H1 (cell line): ENCODE data around the gene FRMPD4. TPM values are rescaled to one million over a fixed set of nuclear protein-coding genes. Genes with fewer than 3 reads are reported as not detected.

Experiments
- CTCF ChIA-PET: fragments of 300-600 bp; sonication (Branson Sonifier 250); formaldehyde crosslinking; loops from one replicate; lab custom pipeline; 2021; ENCODE audit not compliant: partially characterized antibody; lab: Charles Lee
- POLR2A ChIA-PET: fragments of 300-600 bp; sonication (Branson Sonifier 250); formaldehyde crosslinking; loops from one replicate; lab custom pipeline; 2021; ENCODE audit warnings: inconsistent platforms; ENCODE audit not compliant: partially characterized antibody; lab: Charles Lee
- DNase-seq, 2 experiments: peaks; one replicate each; pipeline versions ENCODE4 v3.0.0 to v3.0.0-alpha.2; 2010 to 2022; ENCODE audit warnings: low spot score in 2 of 2, low read depth in 1 of 2, mixed read lengths in 1 of 2
- FAIRE-seq: peaks from 2 replicates; lab custom pipeline; 2011; peaks lifted over from hg19 to GRCh38; lab: Jason Lieb, UNC
- H2AFZ ChIP-seq: 2 replicates; pipeline ENCODE4 v1.8.1; 2012; ENCODE audit warnings: low read length, inconsistent platforms
- H2AK5ac ChIP-seq: 2 replicates; pipeline ENCODE4 v1.6.1; 2013; ENCODE audit warnings: low read depth, low read length
- H2BK120ac ChIP-seq: replicated peaks from 2 replicates; pipeline ENCODE3; 2013; ENCODE audit warnings: low read depth, low read length, inconsistent platforms
- H2BK12ac ChIP-seq: 2 replicates; pipeline ENCODE4 v1.6.1; 2013; ENCODE audit warnings: low read depth, low read length
- H2BK15ac ChIP-seq: 2 replicates; pipeline ENCODE4 v1.6.1; 2013; ENCODE audit warnings: low read length
- H2BK20ac ChIP-seq: 2 replicates; pipeline ENCODE4 v1.6.1; 2013; ENCODE audit warnings: low read length
- H2BK5ac ChIP-seq: 2 replicates; pipeline ENCODE4 v1.6.1; 2013; ENCODE audit warnings: low read depth, low read length
- H3K14ac ChIP-seq: 2 replicates; pipeline ENCODE4 v1.6.1; 2013; ENCODE audit warnings: inconsistent platforms; ENCODE audit not compliant: insufficient read length
- H3K18ac ChIP-seq: 2 replicates; pipeline ENCODE4 v1.6.1; 2013; ENCODE audit warnings: low read length; ENCODE audit errors: extremely low read depth
- H3K23ac ChIP-seq: 2 replicates; pipeline ENCODE4 v1.6.1; 2013; ENCODE audit warnings: inconsistent platforms; ENCODE audit not compliant: insufficient read length
- H3K23me2 ChIP-seq: 2 replicates; pipeline ENCODE4 v1.6.1; 2013; ENCODE audit warnings: low read depth, low read length
- H3K27ac ChIP-seq: 2 replicates; pipeline ENCODE4 v1.6.1; 2011; ENCODE audit warnings: low read depth, low read length, inconsistent platforms
- H3K27me3 ChIP-seq, 4 experiments: replicated peaks in 1 of 4; 1 replicate in 1 of 4; 2 replicates in 3 of 4; pipeline versions ENCODE4 v1.6.1 to v1.8.1; 2011 to 2013; ENCODE audit warnings: low read length in 3 of 4, mild to moderate bottlenecking in 3 of 4, inconsistent platforms in 2 of 4, mixed read lengths in 2 of 4, moderate library complexity in 1 of 4; ENCODE audit not compliant: control insufficient read depth in 3 of 4, insufficient read depth in 3 of 4; ENCODE audit errors: extremely low read depth in 1 of 4
- H3K36me3 ChIP-seq, 4 experiments: 2 replicates each; pipeline versions ENCODE4 v1.6.1 to v1.8.1; 2011 to 2013; ENCODE audit warnings: mild to moderate bottlenecking in 4 of 4, low read length in 3 of 4, moderate library complexity in 2 of 4, control low read depth in 1 of 4, inconsistent platforms in 1 of 4; ENCODE audit not compliant: insufficient read depth in 4 of 4, control insufficient read depth in 2 of 4
- H3K4ac ChIP-seq: replicated peaks from 2 replicates; pipeline ENCODE3; 2013; ENCODE audit warnings: low read length, low read depth, mixed read lengths, inconsistent platforms; ENCODE audit not compliant: insufficient read length
- H3K4me1 ChIP-seq, 4 experiments: replicated peaks in 1 of 4; 1 replicate in 1 of 4; 2 replicates in 3 of 4; pipeline versions ENCODE4 v1.6.1 to v1.8.1; 2011 to 2013; ENCODE audit warnings: low read length in 3 of 4, inconsistent platforms in 2 of 4, mixed read lengths in 1 of 4; ENCODE audit not compliant: insufficient read depth in 4 of 4, control insufficient read depth in 3 of 4
- H3K4me2 ChIP-seq, 2 experiments: 2 replicates each; pipeline versions ENCODE4 v1.6.1 to v1.8.1; 2011 to 2013; ENCODE audit warnings: low read depth in 2 of 2, low read length in 2 of 2, control low read depth in 1 of 2, inconsistent platforms in 1 of 2, mild to moderate bottlenecking in 1 of 2; ENCODE audit not compliant: insufficient read depth in 1 of 2
- H3K4me3 ChIP-seq, 4 experiments: fragments of 200-600, 300-600 bp in 1 of 4; sonication (generic), shearing (Covaris generic), sonication (Bioruptor Twin) in 1 of 4; 2 replicates each; pipeline versions ENCODE4 v1.5.1 to v1.8.1; 2011 to 2016; ENCODE audit warnings: low read length in 4 of 4, low read depth in 3 of 4, control low read depth in 2 of 4, inconsistent platforms in 2 of 4, mild to moderate bottlenecking in 2 of 4, mixed read lengths in 1 of 4, moderate library complexity in 1 of 4; ENCODE audit not compliant: insufficient read depth in 2 of 4; ENCODE audit errors: extremely low read depth in 1 of 4
- H3K56ac ChIP-seq: replicated peaks from 2 replicates; pipeline ENCODE3; 2013; ENCODE audit warnings: low read depth, mild to moderate bottlenecking, mixed read lengths, low read length, inconsistent platforms; ENCODE audit not compliant: insufficient read length
- H3K79me1 ChIP-seq: 2 replicates; pipeline ENCODE4 v1.6.1; 2013; ENCODE audit warnings: low read depth, low read length, control low read depth
- H3K79me2 ChIP-seq, 2 experiments: 2 replicates each; pipeline versions ENCODE4 v1.6.1 to v1.8.1; 2012 to 2013; ENCODE audit warnings: low read length in 2 of 2, mild to moderate bottlenecking in 2 of 2, inconsistent platforms in 1 of 2; ENCODE audit not compliant: insufficient read depth in 2 of 2, control insufficient read depth in 1 of 2
- H3K9ac ChIP-seq, 4 experiments: replicated peaks in 1 of 4; 1 replicate in 1 of 4; 2 replicates in 3 of 4; pipeline versions ENCODE4 v1.6.1 to v1.8.1; 2011 to 2013; ENCODE audit warnings: low read depth in 3 of 4, low read length in 3 of 4, control low read depth in 2 of 4, mild to moderate bottlenecking in 2 of 4, moderate library complexity in 2 of 4, inconsistent platforms in 1 of 4; ENCODE audit errors: extremely low read depth in 1 of 4
- H3K9me3 ChIP-seq, 2 experiments: 2 replicates each; pipeline versions ENCODE4 v1.6.1 to v1.8.1; 2012 to 2013; ENCODE audit warnings: mild to moderate bottlenecking in 2 of 2, moderate library complexity in 2 of 2, control low read depth in 1 of 2, inconsistent platforms in 1 of 2, low read depth in 1 of 2, low read length in 1 of 2, mixed read lengths in 1 of 2; ENCODE audit not compliant: insufficient read depth in 2 of 2
- H4K20me1 ChIP-seq, 2 experiments: replicated peaks in 1 of 2; 2 replicates each; pipeline versions ENCODE3 to v1.8.1; 2011 to 2013; ENCODE audit warnings: inconsistent platforms in 2 of 2, low read length in 2 of 2, mild to moderate bottlenecking in 1 of 2; ENCODE audit not compliant: insufficient read depth in 2 of 2, control insufficient read depth in 1 of 2
- H4K5ac ChIP-seq: 2 replicates; pipeline ENCODE4 v1.6.1; 2013; ENCODE audit warnings: low read length, low read depth, mixed read lengths, inconsistent platforms; ENCODE audit not compliant: insufficient read length
- H4K8ac ChIP-seq: 2 replicates; pipeline ENCODE4 v1.8.0; 2013; ENCODE audit warnings: mild to moderate bottlenecking, moderate library complexity, low read length, inconsistent platforms; ENCODE audit not compliant: insufficient read depth; ENCODE audit errors: extremely low read depth
- H4K91ac ChIP-seq: replicated peaks from 2 replicates; pipeline ENCODE3; 2013; ENCODE audit warnings: low read length, mixed read lengths, inconsistent platforms; ENCODE audit not compliant: insufficient read length
- ASH2L ChIP-seq: fragments of 200-600, 300-600 bp; sonication (generic); IDR thresholded peaks from one replicate; pipeline ENCODE4 v1.7.1; 2017; ENCODE audit warnings: low read length
- BCL11A ChIP-seq, 2 experiments: IDR thresholded peaks; one replicate each; pipeline ENCODE4 v1.6.1; 2011; ENCODE audit warnings: low read depth in 2 of 2, low read length in 2 of 2, mild to moderate bottlenecking in 2 of 2
- CTCF ChIP-seq, 3 experiments: IDR thresholded peaks; 1 replicate in 2 of 3; 2 replicates in 1 of 3; pipeline versions ENCODE4 v1.5.1 to v1.6.1; 2011; ENCODE audit warnings: low read length in 3 of 3, mild to moderate bottlenecking in 3 of 3, inconsistent platforms in 2 of 3, low read depth in 1 of 3, moderate library complexity in 1 of 3; ENCODE audit not compliant: insufficient read depth in 1 of 3; ENCODE audit errors: control extremely low read depth in 1 of 3
- HDAC2 ChIP-seq, 2 experiments: fragments of 300-600 bp in 1 of 2; sonication (generic) in 1 of 2; IDR thresholded peaks; 2 replicates each; pipeline ENCODE4 v1.6.1; 2011 to 2012; ENCODE audit warnings: low read depth in 2 of 2, low read length in 2 of 2, mild to moderate bottlenecking in 2 of 2, moderate library complexity in 2 of 2, borderline replicate concordance in 1 of 2, inconsistent platforms in 1 of 2
- POLR2A ChIP-seq, 2 experiments: IDR thresholded peaks; 1 replicate in 1 of 2; 2 replicates in 1 of 2; pipeline ENCODE4 v1.6.1; 2011; ENCODE audit warnings: low read depth in 2 of 2, low read length in 2 of 2, mild to moderate bottlenecking in 2 of 2; ENCODE audit errors: control extremely low read depth in 1 of 2
- POU5F1 ChIP-seq: IDR thresholded peaks from 2 replicates; pipeline ENCODE4 v1.6.1; 2011; ENCODE audit warnings: low read depth, mild to moderate bottlenecking, low read length, moderate library complexity
- RNF2 ChIP-seq: fragments of 200-900, 300-1000 bp; sonication (generic); IDR thresholded peaks from 2 replicates; pipeline ENCODE4 v1.7.1; 2016; ENCODE audit warnings: borderline replicate concordance, low read depth, mild to moderate bottlenecking, antibody characterized with exemption, low read length; ENCODE audit not compliant: poor library complexity, severe bottlenecking; ENCODE audit errors: missing control alignments
- SIN3A ChIP-seq, 2 experiments: IDR thresholded peaks in 1 of 2; conservative IDR thresholded peaks in 1 of 2; 2 replicates each; pipeline ENCODE4 v1.6.1; 2011 to 2012; ENCODE audit warnings: low read length in 2 of 2, improper control_type of control experiment in 1 of 2, low read depth in 1 of 2, mild to moderate bottlenecking in 1 of 2
- SUZ12 ChIP-seq: fragments of 200-600 bp; sonication (generic); IDR thresholded peaks from 2 replicates; pipeline ENCODE4 v1.6.1; 2012; ENCODE audit warnings: mild to moderate bottlenecking, inconsistent platforms, low read length, moderate library complexity, mixed read lengths
- TAF7 ChIP-seq: optimal IDR thresholded peaks from 2 replicates; pipeline ENCODE3; 2011; ENCODE audit warnings: low read depth, mild to moderate bottlenecking, inconsistent platforms, low read length, moderate library complexity, borderline replicate concordance
- TCF12 ChIP-seq: IDR thresholded peaks from 2 replicates; pipeline ENCODE4 v1.6.1; 2011; ENCODE audit warnings: low read depth, mild to moderate bottlenecking, low read length
- WGBS, 2 experiments: shearing (Covaris generic) in 1 of 2; methylation state at CpG; one replicate each; pipeline versions ENCODE4 v1.1.6 to v1.1.7; 2013 to 2015; ENCODE audit warnings: low lambda C conversion rate in 2 of 2, mixed read lengths in 2 of 2, inconsistent platforms in 1 of 2, low coverage in 1 of 2, missing lambda C conversion rate in 1 of 2; ENCODE audit not compliant: insufficient replicate concordance in 2 of 2, insufficient coverage in 1 of 2, insufficient read length in 1 of 2; ENCODE audit errors: extremely low coverage in 1 of 2, missing lambda C conversion rate in 1 of 2; 5-methylcytosine and 5-hydroxymethylcytosine counted together
- polyA plus RNA-seq, 7 experiments: library from polyadenylated mRNA; depleted of rRNA in 3 of 7; stranded (reverse) in 5 of 7; unstranded in 2 of 7; fragments of >200 nt in 5 of 7; fragments of 200-250 nt in 2 of 7; gene quantifications; 1 replicate in 5 of 7; 2 replicates in 1 of 7; 4 replicates in 1 of 7; pipeline versions ENCODE4 v1.2.1 to v1.2.3, GENCODE V29; 2011 to 2013; ENCODE audit warnings: missing spikeins in 2 of 7, mixed read lengths in 2 of 7
- total RNA-seq: library from RNA; stranded (reverse); fragmentation: NEBNext Ultra II Directional; extraction: Animal tissue kit (Norgen Biotek cat#: 25700); gene quantifications from 2 replicates; pipeline ENCODE4 v1.2.1, GENCODE V29; 2021

The FRMPD4 gene
- total and polyA plus RNA-seq, 2 of the 8 experiments (the other 6 are each of a cell fraction or from before 2014, with no cell fraction given): 0.02 to 0.37 TPM

GRCh38 chrX:12301288-12301687 lies 163.0 kb downstream of the FRMPD4 start:
- Histone ChIP-seq H3K4me2 (no peak overlapping the region), H3K9ac (no peak overlapping the region), H2BK5ac (no peak overlapping the region), H3K4me3 (no peak overlapping the region), H4K20me1 (no peaks in the 10 kb centered on the region), H3K23me2 (no peaks in the 10 kb centered on the region), H4K8ac (no peak overlapping the region), H2BK120ac (no peak overlapping the region), H2AK5ac (no peak overlapping the region), H2AFZ (no peak overlapping the region), H2BK20ac (no peak overlapping the region), H4K5ac (no peak overlapping the region), H3K18ac (no peak overlapping the region), H2BK12ac (no peak overlapping the region), H2BK15ac (no peak overlapping the region), H3K36me3 (no peaks in the 10 kb centered on the region), H3K27me3 (no peaks in the 10 kb centered on the region), H3K9me3 (no peaks in the 10 kb centered on the region), H3K23ac (no peak overlapping the region), H3K14ac (no peak overlapping the region), H3K4me1 (no peaks in the 10 kb centered on the region), H3K56ac (no peak overlapping the region), H3K4ac (no peak overlapping the region), H4K91ac (no peak overlapping the region), H3K79me2 (no peaks in the 10 kb centered on the region), H3K27ac (no peak overlapping the region), H3K79me1 (no peaks in the 10 kb centered on the region)
- WGBS, 2 experiments: 80% methylated on average over 3 of the region's 3 CpGs; no CpG with 5 or more reads in 1 of the 2 experiments
- DNase-seq (no peak), FAIRE-seq (no peak)
- POLR2A ChIA-PET: no interaction called here
- CTCF ChIA-PET: no interaction called here
- TF ChIP-seq SIN3A (conservative IDR thresholded peaks at IDR 0.05 in 1 of 2, IDR thresholded peaks at IDR 0.05 in 1 of 2; ENCODE audit: low read depth in 1 of 2, low read length in 2 of 2) (no peak), HDAC2 (IDR thresholded peaks at IDR 0.05; ENCODE audit: borderline replicate concordance in 1 of 2, low read depth in 2 of 2, low read length in 2 of 2) (no peak), TAF7 (no peak), BCL11A (IDR thresholded peaks at IDR 0.05; ENCODE audit: low read depth in 2 of 2, low read length in 2 of 2) (no peak), POLR2A (IDR thresholded peaks at IDR 0.05; ENCODE audit: control extremely low read depth in 1 of 2, low read depth in 2 of 2, low read length in 2 of 2) (no peak), RNF2 (no peak), TCF12 (no peak), ASH2L (no peak), CTCF (IDR thresholded peaks at IDR 0.05; ENCODE audit: control extremely low read depth in 1 of 3, insufficient read depth in 1 of 3, low read depth in 1 of 3, low read length in 3 of 3) (no peak), SUZ12 (no peak), POU5F1 (no peak)
